Liver (tissue), 3 donors: ENCODE data around the gene TTC3.

Experiments
- TAF1 ChIP-seq: conservative IDR thresholded peaks from 2 replicates; pipeline ENCODE4 v1.6.1; 2016; ENCODE audit warnings: antibody characterized with exemption, mild to moderate bottlenecking
- TF ChIP-seq, protein P1 (sequence below): fragments of 150-350 bp; IDR thresholded peaks from 2 replicates; pipeline ENCODE4 v1.5.1; 2017; ENCODE audit warnings: improper control_type of control experiment, low read depth, low read length; ENCODE audit not compliant: missing input control
- donor health status: healthy.
- donor health status: healthy.

DNA sequence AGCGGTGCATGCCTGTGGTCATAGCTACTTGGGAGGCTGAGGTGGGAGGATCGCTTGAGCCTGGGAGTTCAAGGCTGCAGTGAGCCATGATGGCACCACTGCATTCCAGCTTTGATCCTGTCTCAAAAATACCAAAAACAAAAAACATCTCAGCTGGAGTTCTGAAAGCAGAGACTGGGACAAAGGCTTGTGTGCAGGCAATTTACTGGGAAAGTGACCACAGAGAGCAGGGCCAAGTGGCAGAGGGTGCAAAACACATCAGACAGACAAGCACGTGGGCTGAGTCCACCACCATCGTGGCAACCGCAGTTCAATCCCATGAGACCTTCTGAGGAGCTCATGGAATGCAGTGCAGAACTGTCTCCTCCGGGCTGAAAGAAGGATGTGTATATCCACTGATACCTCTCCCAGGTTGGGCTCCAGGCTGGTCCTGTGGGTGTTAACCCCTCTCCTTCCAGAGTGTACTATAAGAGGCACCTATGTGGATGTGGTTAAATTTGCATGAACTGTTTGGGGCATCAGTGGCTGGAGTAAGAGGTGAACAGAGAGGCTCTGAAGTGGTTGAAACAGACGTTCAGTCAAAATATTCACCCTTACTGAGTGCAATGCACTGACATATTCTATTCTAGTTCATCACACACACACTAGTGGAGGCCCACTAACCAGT is 11.0 kb upstream of the TTC3 start:
- TF ChIP-seq, protein P1, sequence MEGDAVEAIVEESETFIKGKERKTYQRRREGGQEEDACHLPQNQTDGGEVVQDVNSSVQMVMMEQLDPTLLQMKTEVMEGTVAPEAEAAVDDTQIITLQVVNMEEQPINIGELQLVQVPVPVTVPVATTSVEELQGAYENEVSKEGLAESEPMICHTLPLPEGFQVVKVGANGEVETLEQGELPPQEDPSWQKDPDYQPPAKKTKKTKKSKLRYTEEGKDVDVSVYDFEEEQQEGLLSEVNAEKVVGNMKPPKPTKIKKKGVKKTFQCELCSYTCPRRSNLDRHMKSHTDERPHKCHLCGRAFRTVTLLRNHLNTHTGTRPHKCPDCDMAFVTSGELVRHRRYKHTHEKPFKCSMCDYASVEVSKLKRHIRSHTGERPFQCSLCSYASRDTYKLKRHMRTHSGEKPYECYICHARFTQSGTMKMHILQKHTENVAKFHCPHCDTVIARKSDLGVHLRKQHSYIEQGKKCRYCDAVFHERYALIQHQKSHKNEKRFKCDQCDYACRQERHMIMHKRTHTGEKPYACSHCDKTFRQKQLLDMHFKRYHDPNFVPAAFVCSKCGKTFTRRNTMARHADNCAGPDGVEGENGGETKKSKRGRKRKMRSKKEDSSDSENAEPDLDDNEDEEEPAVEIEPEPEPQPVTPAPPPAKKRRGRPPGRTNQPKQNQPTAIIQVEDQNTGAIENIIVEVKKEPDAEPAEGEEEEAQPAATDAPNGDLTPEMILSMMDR = no peak
- TF ChIP-seq TAF1 = no peak
